Uterus (tissue), 4 donors: ENCODE measurements around the gene R3HDM2. TPM values are rescaled to one million over a fixed set of nuclear protein-coding genes. Genes with fewer than 3 reads are reported as not detected.
A peak's percentile ranks its signal among the peaks of the same experiment; 100 is the strongest.
"Not testable (repeated sequence)": the region's sequence is repeated elsewhere in the genome, so short reads cannot be mapped to it uniquely, and the experiment has no call there.

ENCODE experiments used
- DNase-seq, 2 donors: peaks; one replicate each; pipeline ENCODE4 v3.0.0-alpha.2; 2019 to 2020
- H3K27ac ChIP-seq, 2 donors: fragments of 200-600 bp; sonication (generic); 1 replicate in 1 of 2; 2 replicates in 1 of 2; pipeline ENCODE4 v1.5.1; 2016 to 2018
- H3K27me3 ChIP-seq, 2 donors: fragments of 200-600 bp; sonication (generic); one replicate each; pipeline ENCODE4 v1.5.1; 2018 to 2019; ENCODE audit warnings: control low read depth in 1 of 2
- H3K36me3 ChIP-seq, 2 donors: fragments of 200-600 bp; sonication (generic); one replicate each; pipeline ENCODE4 v1.5.1; 2019; ENCODE audit warnings: control low read depth in 1 of 2
- H3K4me1 ChIP-seq, 2 donors: fragments of 200-600 bp; sonication (generic); one replicate each; pipeline ENCODE4 v1.5.1; 2018 to 2019; ENCODE audit warnings: control low read depth in 1 of 2
- H3K4me3 ChIP-seq, 2 donors: fragments of 200-600 bp; sonication (generic); 1 replicate in 1 of 2; 2 replicates in 1 of 2; pipeline ENCODE4 v1.5.1; 2018 to 2019; ENCODE audit warnings: mild to moderate bottlenecking in 1 of 2
- H3K9me3 ChIP-seq, 2 donors: fragments of 200-600 bp; sonication (generic); one replicate each; pipeline ENCODE4 v1.5.1; 2019; ENCODE audit warnings: control low read depth in 1 of 2
- POLR2A ChIP-seq, 2 donors: fragments of 450-650 bp; IDR thresholded peaks; one replicate each; pipeline ENCODE4 v1.6.1; 2016; ENCODE audit warnings: antibody characterized with exemption in 2 of 2, mild to moderate bottlenecking in 1 of 2, moderate library complexity in 1 of 2
- intact Hi-C: fragments of 100-400 bp; cut with DNase I; formaldehyde crosslinking; loops from one replicate; pipeline ENCODE4 v1.15.1; 2023; ENCODE audit warnings: low total_unique reads
- total RNA-seq, 4 donors: library from RNA; depleted of rRNA in 3 of 4; stranded (reverse); fragments of >200 nt in 3 of 4; gene quantifications; one replicate each; pipeline versions ENCODE4 v1.1.0 to v1.2.4, GENCODE V29; 2014 to 2023
- TF ChIP-seq, protein P1 (sequence below), 4 experiments: fragments of 200-600 bp in 2 of 4; fragments of 450-650 bp in 2 of 4; sonication (generic) in 2 of 4; IDR thresholded peaks; one replicate each; pipeline ENCODE4 v1.5.1; 2016 to 2019; ENCODE audit warnings: antibody characterized with exemption in 4 of 4, mild to moderate bottlenecking in 2 of 4, moderate library complexity in 1 of 4
- donor health status: DM: yes; HTN: yes; CAD: no.

R3HDM2 gene
- total RNA-seq, 4 donors from 2014 or later = 9.4 to 89.0 (median 34.2) TPM

DNA sequence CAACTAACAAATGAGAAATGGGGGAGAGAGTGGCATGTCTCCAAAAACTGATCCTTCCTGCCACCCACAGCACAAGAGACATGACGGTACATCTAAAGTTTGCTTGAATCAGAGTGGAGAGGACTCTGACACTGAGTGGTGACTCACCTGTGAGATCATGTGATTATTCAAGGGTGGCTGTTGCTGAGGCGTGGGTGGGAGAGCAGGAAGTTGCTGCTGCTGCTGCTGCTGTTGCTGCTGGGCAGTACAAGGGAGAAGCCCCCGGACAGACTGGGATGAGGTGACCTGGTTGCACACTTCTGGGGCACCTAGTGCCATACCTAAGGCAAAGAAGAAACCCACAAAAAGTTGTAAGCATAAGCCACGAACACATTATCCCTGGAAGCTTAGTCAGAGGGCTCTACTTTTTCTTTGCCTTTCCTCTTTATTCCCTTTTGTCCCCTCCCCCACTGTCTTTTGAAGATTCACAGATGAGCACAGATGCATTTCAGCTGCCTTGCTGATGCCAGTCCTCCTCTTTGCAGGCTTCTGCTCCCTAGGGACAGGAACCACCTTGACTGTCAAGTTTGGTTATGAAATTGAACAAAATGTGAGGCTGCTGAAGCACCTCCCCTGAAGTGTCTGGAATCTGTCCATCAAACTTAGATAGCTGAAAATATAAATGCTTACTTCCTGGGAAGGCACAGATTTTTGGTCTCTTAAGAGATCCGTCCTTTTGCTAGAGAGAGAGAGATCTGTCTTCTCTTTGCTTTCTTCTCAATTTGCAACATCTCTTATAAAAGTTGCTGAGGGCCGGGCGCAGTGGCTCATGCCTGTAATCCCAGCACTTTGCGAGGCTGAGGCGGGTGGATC, 150.4 kb downstream of the R3HDM2 start:
- intact Hi-C loops = no loop called here
- H3K9me3 ChIP-seq = no peaks in the 10 kb centered on the region
- peak; percentile 50 to 66 for DNase-seq
- H3K4me1 ChIP-seq = no peaks in the 10 kb centered on the region
- no peaks in the 10 kb centered on the region for H3K36me3 ChIP-seq
- no peak overlapping the region for H3K4me3 ChIP-seq
- H3K27me3 ChIP-seq = no peaks in the 10 kb centered on the region
- TF ChIP-seq, protein P1, sequence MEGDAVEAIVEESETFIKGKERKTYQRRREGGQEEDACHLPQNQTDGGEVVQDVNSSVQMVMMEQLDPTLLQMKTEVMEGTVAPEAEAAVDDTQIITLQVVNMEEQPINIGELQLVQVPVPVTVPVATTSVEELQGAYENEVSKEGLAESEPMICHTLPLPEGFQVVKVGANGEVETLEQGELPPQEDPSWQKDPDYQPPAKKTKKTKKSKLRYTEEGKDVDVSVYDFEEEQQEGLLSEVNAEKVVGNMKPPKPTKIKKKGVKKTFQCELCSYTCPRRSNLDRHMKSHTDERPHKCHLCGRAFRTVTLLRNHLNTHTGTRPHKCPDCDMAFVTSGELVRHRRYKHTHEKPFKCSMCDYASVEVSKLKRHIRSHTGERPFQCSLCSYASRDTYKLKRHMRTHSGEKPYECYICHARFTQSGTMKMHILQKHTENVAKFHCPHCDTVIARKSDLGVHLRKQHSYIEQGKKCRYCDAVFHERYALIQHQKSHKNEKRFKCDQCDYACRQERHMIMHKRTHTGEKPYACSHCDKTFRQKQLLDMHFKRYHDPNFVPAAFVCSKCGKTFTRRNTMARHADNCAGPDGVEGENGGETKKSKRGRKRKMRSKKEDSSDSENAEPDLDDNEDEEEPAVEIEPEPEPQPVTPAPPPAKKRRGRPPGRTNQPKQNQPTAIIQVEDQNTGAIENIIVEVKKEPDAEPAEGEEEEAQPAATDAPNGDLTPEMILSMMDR (IDR thresholded peaks at IDR 0.05) = no peak
- TF ChIP-seq POLR2A (IDR thresholded peaks at IDR 0.05) = no peak
- peak overlapping the region; percentile 49 to 55 for H3K27ac ChIP-seq

DNA sequence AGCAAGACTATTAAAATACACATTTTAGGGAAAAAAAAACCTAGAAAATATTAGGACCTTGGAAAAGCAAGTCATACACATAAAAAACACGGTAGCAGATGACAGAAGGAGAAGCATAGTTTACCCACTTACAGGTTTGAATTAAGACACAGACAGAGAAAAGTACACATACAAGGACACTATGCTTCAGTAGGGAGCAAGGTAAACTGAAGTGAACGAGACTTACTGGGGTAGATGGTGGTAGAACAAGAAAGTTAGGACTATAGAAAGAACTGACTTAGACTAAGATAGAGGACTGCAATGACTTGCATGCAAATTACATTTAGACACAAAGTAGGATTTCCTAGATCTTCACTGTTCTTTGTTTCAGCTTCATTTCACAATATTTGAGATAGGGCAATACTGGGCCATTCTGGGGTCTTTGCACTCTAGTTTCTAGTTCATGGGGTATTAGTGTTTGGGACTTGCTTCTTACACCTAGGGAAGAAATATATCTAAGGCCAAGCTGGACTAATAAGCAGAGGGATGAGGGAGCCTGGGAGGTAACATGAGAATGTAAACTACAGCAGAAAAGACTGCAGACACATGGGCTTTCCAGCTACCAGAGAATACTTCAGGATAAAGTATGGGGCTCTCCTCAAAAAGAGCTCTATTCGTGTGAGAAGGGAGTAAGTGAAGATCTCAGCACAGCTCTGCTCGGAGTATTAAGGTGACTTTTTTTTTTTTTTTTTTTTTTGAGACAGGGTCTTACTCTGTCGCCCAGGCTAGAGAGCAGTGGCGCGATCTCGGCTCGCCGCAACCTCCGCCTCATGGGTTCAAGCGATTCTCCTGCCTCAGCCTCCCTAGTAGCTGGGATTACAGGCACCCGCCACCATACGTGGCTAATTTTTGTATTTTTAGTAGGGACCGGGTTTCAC, 152.1 kb downstream of the R3HDM2 start:
- no peaks in the 10 kb centered on the region for H3K36me3 ChIP-seq
- H3K27me3 ChIP-seq = no peaks in the 10 kb centered on the region
- TF ChIP-seq, protein P1 (IDR thresholded peaks at IDR 0.05) = no peak
- no peak overlapping the region for H3K4me3 ChIP-seq
- intact Hi-C loops = no loop called here
- H3K4me1 ChIP-seq = no peaks in the 10 kb centered on the region
- no peak for DNase-seq
- H3K27ac ChIP-seq = no peak overlapping the region
- no peaks in the 10 kb centered on the region for H3K9me3 ChIP-seq

DNA sequence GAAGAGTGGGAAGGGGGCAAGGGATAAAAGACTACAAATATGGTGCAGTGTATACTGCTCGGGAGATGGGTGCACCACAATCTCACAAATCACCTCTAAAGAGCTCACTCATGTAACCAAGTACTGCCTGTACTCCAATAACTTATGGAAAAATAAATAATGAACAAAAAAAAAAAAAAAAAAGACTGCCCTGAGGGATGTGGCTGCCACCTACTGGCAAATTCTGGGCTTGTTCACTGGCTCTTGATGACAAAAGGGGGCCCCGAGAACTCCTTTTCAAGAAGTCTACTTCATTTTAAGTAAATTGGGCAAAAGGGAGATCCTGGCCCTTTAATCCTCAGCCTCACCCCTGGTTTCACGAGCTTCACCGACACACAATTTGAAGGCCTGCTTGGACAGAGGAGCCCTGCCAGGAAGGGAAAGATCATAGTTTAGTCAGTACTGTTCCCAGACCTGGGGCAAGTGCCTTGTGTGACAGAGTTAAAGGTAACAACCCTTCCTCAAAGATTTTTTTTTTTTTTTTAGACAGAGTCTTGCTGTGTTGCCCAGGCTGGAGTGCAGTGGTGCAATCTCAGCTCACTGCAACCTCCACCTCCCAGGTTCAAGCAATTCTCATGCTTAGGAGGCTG, 153.8 kb downstream of the R3HDM2 start:
- DNase-seq = no peak
- intact Hi-C loops = no loop called here
- no peaks in the 10 kb centered on the region for H3K9me3 ChIP-seq
- no peak for TF ChIP-seq POLR2A (IDR thresholded peaks at IDR 0.05)
- TF ChIP-seq, protein P1 (IDR thresholded peaks at IDR 0.05) = no peak
- no peaks in the 10 kb centered on the region for H3K4me1 ChIP-seq
- H3K27ac ChIP-seq = no peak overlapping the region
- no peaks in the 10 kb centered on the region for H3K27me3 ChIP-seq
- H3K36me3 ChIP-seq = no peaks in the 10 kb centered on the region
- no peak overlapping the region for H3K4me3 ChIP-seq

DNA sequence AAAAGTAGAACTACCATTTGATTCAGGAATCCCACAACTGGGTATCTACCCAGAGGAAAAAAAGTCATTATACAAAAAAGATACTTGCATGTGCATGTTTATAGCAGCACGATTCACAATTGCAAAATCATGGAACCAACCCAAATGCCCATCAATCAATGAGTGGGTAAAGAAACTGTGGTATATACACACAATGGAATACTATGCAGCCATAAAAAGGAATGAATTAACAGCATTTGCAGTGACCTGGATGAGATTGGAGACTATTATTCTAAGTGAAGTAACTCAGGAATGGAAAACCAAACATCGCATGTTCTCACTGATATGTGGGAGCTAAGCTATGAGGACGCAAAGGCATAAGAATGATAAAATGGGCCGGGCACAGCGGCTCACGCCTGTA, 154.6 kb downstream of the R3HDM2 start:
- intact Hi-C loops, DNase-seq, H3K27me3 ChIP-seq, H3K4me1 ChIP-seq, H3K27ac ChIP-seq, H3K36me3 ChIP-seq, H3K4me3 ChIP-seq, H3K9me3 ChIP-seq: not testable (repeated sequence)

DNA sequence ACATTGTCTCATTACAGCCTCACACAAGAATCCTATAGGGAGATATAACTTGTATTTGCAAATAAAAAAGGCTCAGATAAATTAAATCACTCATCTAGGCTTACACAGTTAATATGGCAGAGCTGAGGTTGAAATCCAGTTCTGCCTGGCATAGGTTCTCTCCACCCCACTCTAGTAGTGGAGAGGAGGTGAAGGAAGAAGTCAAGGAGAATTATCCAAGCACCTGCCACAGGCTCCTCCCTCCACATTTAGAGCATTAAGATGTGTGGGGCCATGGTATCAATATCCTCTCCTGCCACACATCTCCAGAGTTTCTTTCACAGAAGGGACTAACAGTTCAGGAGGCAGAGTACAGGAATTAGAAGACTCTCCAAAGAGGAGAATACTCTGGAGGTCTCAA, 157.3 kb downstream of the R3HDM2 start:
- DNase-seq = no peak
- intact Hi-C loops = no loop called here
- no peaks in the 10 kb centered on the region for H3K36me3 ChIP-seq

More for the DNA sequence above, 157.3 kb downstream of the R3HDM2 start:
- TF ChIP-seq POLR2A (IDR thresholded peaks at IDR 0.05) = no peak
- TF ChIP-seq, protein P1 (IDR thresholded peaks at IDR 0.05) = no peak
- Histone ChIP-seq H3K27me3 (no peaks in the 10 kb centered on the region), H3K9me3 (no peaks in the 10 kb centered on the region), H3K4me1 (no peaks in the 10 kb centered on the region), H3K27ac (no peak overlapping the region), H3K4me3 (no peak overlapping the region)
